Kasumi-1 (cell line): Measurements from ENCODE around the gene ZFHX3.

Experiments used
- DNase-seq, 2 experiments: peaks; one replicate each; lab custom pipeline; 2025; lab: John Stamatoyannopoulos, UW

The ZFHX3 gene

GRCh38 chr16:73057291-73058210 lies 9.6 kb upstream of the ZFHX3 start:
- DNase-seq: no peak

- DNase-seq: no peak
These were observed 9.0 kb upstream of the ZFHX3 start for GRCh38 chr16:73056921-73057290.

GRCh38 chr16:73056448-73056847 lies 8.5 kb upstream of the ZFHX3 start:
- no peak for DNase-seq

GRCh38 chr16:73054813-73055482 lies 7.0 kb upstream of the ZFHX3 start:
- DNase-seq: no peak

GRCh38 chr16:73054498-73054812 lies 6.5 kb upstream of the ZFHX3 start:
- DNase-seq: no peak

GRCh38 chr16:73054125-73054484 lies 6.2 kb upstream of the ZFHX3 start:
- no peak for DNase-seq

- no peak for DNase-seq
These were observed 5.6 kb upstream of the ZFHX3 start for GRCh38 chr16:73053364-73054124.

- DNase-seq: no peak
These were observed 5.1 kb upstream of the ZFHX3 start for GRCh38 chr16:73053038-73053363.

- no peak for DNase-seq
These were observed 4.6 kb upstream of the ZFHX3 start for GRCh38 chr16:73052576-73052975.

GRCh38 chr16:73051961-73052360 lies 4.0 kb upstream of the ZFHX3 start:
- DNase-seq: no peak

GRCh38 chr16:73051226-73051625 lies 3.3 kb upstream of the ZFHX3 start:
- DNase-seq: no peak

GRCh38 chr16:73050201-73051099 lies 2.5 kb upstream of the ZFHX3 start:
- no peak for DNase-seq

- no peak for DNase-seq
These were observed 1.6 kb upstream of the ZFHX3 start for GRCh38 chr16:73049511-73049910.

GRCh38 chr16:73049091-73049490 lies 1.2 kb upstream of the ZFHX3 start:
- DNase-seq: no peak

- no peak for DNase-seq
These were observed 558 bp upstream of the ZFHX3 start for GRCh38 chr16:73048292-73049080.

- no peak for DNase-seq
These were observed 750 bp downstream of the ZFHX3 start for GRCh38 chr16:73047221-73047535.

GRCh38 chr16:73046849-73047214 lies 1.1 kb downstream of the ZFHX3 start:
- no peak for DNase-seq

GRCh38 chr16:73046202-73046848 lies 1.6 kb downstream of the ZFHX3 start:
- DNase-seq: no peak

- DNase-seq: no peak
These were observed 4.0 kb downstream of the ZFHX3 start for GRCh38 chr16:73043828-73044467.

- DNase-seq: no peak
These were observed 5.1 kb downstream of the ZFHX3 start for GRCh38 chr16:73042807-73043206.
